HG03469 (cell line): ENCODE measurements around the gene SLC25A47.
"Not testable (repeated sequence)": the region's sequence is repeated elsewhere in the genome, so short reads cannot be mapped to it uniquely, and the experiment has no call there.

Experiments used
- ATAC-seq: cut with Tn5 transposase; IDR thresholded peaks from one replicate; pipeline ENCODE4 v1.9.1; 2021; ENCODE audit warnings: mild to moderate bottlenecking, moderate library complexity, moderate number of reproducible peaks; ENCODE audit not compliant: unreplicated experiment

The SLC25A47 gene

GRCh38 chr14:100289916-100290606 is 33.1 kb upstream of the SLC25A47 start:
- ATAC-seq = no peak

- ATAC-seq = no peak
Observed at GRCh38 chr14:100290607-100291304, 32.4 kb upstream of the SLC25A47 start.

DNA sequence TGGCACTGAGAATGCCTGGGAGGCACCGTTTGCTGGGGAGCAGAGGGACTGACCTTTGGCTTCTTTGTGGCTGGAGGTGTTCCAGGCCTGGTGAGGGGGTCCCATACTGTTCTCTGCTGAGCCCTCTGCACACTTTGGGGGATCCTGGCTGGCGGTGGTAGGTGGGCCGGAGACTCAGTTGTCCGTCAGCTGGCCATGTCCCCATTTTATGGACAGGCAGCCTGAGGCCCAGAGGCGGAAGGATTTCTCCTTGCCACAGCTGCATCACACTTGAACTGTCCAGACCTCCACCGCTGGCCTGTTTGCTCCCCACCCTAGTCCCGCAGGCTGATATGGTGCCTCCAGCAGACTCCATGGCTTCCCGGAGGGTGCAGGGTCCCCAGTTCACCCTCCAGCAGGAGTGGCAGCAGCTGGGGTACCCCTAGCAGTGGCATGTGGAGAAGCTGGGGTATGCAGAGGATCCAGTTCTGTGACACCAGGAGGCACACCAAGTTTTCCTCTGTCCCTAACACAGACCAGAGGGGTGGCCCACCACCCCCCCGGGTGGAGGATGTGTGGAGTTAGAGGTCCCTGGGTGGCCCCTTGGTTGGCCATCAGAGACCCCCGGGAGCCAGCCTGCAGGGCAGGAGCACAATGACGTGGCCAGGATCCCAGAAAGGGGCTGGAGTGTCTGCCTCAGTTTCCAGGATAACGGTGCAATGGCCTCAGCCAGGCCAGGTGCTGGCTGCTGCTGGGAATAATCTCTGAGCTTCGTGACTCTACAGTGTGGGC is 31.6 kb upstream of the SLC25A47 start:
- ATAC-seq = no peak

DNA sequence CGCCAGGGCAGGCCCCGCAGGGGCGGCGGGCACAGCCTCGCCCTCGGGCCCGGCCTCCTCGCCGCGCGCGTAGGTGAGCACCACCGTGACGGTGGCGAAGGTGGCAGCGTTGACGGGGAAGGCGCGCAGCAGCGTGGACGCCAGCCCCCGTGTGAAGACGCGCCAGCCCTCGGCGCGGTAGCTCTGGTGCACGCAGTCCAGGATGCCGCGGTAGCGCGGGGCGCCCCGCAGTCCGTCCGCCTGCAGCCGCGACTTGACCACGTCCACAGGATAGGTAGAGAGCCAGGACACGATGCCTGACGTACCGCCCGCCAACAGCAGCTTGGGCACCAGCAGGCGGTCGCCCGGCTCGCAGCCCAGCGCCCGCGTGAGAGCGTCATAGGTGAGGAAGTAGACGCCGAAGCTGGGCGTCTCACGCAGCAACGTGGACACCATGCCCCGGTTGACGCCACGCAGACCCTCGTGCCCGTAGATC is 30.8 kb upstream of the SLC25A47 start:
- no peak for ATAC-seq

DNA sequence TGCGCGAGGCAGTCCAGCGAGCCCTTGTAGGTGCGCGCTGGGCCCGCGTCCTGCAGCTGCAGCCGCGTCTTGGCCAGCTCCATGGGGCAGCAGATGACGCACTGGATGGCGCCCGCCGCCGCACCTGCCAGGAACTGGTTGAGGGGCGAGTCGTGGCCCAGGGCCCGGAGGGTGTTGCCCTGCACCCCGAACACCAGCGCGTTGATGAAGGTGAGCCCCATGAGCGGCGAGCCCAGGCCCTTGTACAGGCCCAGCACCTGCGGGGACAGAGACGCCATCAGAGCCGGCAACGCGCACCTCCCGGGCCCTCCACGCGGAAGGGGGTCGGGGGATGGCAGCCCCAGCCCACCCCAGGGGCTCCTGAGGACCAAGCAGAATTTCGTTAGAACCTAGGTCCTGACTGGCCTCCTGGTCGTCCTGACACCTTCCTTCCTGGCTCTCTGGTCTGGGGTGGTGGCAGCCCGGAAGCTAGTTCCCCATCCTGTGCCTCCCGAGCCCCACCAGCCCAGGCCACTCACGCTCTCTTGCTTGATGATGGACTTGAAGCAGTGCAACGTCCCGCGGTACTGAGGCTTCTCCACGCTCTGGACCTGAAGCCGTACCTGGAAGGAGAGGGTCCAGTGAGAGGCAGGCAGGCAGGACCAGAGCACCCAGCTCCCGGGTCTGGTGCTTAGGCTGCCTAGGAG is 30.2 kb upstream of the SLC25A47 start:
- no peak for ATAC-seq

DNA sequence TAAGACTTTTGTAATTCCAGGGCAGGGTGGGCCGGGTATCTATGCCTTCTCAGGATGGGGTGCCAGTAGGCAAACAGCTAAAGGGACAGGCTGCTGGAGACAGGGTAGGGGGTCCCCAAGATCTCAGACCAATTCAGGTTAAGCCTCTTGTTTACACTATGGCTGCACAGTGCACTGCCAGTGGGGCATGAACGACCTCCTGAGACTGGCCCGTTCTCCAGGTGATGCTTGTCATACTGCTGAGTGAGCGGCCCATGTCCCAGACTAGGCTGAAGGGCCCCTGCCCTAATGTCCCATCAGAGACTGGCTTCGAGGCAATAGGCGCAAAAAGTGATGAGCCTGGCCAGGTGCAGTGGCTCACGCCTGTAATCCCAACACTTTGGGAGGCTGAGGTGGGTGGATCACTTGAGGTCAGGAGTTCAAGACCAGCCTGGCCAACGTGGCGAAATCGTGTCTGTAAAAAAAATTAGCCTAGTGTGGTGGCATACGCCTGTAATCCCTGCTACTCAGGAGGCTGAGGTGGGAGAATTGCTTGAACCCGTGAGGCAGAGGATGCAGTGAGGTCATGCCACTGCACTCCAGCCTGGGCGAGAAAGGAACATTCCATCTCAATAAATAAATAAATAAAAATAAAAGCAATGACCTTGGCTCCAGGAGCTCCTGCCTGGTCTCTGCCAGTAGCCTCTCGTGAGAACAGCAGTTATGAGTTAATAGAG is 29.5 kb upstream of the SLC25A47 start:
- no peak for ATAC-seq

DNA sequence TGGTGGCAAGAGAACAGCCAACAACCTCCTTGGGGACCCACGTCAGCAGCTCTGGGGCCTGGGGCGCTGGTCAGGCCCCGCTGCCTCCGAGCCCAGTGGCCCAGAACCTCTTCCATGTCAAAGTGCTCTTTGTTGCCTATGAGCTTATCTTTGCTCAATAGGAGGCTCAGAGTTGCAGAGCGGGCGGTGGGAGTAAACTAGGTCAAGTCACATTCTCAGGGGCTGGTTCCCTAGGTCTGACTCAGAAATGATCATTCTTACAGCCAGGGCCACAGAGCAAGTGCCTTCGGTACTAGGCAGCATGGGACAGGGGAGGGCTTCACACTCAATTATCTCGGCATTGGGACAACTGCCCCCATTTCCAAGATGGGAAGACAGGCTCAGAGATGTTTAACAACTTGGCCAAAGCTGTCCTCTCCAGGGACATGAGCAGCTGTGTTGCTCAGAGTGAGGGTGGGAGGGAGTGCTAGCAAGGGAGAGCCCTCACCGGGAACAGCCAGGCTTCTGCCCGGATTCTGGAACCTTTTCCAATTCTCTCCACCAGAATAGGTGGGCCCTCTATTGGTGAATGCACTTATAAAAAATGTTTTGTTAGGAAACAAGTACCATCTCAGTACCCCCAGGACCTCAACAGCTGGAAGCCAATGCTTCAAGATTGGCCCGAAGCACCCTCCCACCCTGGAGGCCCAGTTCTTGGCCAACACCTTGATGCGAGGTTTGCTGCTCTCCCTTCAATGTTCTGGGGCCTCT is 28.8 kb upstream of the SLC25A47 start:
- peak; percentile 28 for ATAC-seq

- ATAC-seq = no peak
Observed at GRCh38 chr14:100294963-100295330, 28.2 kb upstream of the SLC25A47 start.

DNA sequence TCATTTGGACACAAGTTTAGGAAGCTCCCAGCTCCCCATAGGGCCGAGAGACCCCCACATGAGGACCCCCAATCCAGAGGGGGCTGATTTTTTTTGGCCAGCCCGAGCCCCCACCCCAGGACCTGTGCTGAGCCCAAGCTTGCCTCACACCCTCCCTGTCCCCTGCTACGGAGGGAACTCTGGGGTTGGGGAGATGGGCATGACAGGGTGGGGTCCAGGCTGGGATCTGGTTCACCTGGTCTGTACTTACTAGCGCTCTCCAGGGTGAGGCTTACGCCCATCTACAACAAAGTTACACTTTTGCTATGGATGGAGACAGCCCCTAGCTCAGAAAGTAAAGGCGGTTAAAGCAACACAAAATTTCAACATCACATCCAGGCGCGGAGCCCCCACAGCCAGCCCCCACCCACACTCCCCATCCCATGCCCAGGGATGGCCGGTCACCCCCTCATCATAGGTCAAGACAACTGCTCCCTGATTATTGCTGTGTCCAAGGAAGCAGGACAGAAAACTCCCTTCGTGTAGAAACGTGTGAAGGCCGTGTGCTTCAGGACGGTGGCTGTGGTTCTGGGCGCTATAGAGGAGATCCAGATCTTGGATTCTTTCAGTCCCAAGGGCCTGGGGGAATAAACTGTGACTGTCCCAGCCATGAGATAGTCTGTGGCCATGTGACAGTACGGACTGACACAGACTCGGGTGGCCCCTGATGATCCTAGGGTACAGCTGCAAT is 27.6 kb upstream of the SLC25A47 start:
- no peak for ATAC-seq

- no peak for ATAC-seq
Observed at GRCh38 chr14:100296106-100296651, 27.0 kb upstream of the SLC25A47 start.

DNA sequence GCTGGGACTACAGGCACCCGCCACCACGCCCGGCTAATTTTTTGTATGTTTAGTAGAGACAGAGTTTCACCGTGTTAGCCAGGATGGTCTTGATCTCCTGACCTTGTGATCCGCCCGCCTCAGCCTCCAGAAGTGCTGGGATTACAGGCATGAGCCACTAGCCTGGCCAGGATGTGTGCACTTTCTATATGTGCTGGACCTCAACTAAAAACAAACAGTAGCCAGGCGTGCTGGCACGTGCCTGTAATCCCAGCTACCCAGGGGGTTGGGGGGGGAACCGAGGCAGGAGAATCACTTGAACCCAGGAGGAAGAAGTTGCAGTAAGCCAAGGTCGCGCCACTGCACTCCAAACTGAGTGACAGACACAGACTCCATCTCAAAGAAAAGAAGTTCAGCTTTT is 26.4 kb upstream of the SLC25A47 start:
- not testable (repeated sequence) for ATAC-seq

DNA sequence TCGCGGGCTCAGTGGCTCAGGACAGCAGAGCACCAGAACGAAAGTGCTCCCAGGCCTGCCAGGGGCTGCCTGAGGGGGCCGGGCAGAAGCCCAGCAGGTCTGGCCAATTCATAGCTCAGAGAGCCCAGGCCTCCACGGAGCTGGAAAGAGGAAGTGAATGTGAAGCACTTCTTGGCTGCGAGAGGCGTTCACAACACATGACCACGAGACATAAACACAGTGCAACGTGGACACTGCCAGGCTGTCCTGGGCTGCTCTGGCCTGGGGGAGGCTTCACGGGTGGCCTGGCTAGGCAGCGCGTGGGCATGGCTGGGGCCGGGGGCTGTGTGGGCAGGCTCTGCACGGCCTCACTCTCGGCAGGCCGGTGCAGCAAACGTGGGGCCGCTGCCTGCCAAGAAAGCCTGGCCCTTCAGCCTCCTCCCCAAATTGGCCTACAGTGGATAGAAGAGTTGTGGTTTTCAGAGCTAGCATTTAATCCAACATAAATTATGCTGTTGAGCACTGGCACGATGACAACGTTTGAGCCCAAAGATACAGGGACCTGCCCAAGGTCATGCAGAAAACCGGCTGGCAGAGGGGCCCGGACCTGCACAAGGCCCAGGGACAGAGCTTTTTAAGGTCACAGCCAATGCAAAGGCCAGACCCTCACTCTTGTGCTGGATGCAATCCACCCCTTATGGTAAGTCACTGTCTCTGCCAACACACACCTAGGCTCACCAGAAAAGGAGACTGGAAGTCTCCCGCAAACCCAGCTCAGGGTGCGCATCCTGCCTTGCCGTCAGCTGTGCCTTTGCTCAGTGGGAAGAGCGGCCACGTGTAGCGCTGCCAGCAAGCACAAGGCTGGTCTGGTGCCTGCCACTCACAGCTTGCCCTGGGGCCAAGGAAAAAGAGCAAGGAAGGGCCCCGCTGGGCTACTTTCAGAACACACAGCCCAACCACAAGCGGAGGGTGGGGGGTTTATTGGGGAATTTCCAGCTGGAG is 25.5 kb upstream of the SLC25A47 start:
- ATAC-seq = peak; percentile 75

- ATAC-seq = no peak
Observed at GRCh38 chr14:100298551-100299237, 24.4 kb upstream of the SLC25A47 start.

- ATAC-seq = no peak
Observed at GRCh38 chr14:100299238-100299560, 23.9 kb upstream of the SLC25A47 start.

GRCh38 chr14:100302616-100303015 is 20.5 kb upstream of the SLC25A47 start:
- ATAC-seq = no peak

- no peak for ATAC-seq
Observed at GRCh38 chr14:100303179-100303578, 20.0 kb upstream of the SLC25A47 start.

DNA sequence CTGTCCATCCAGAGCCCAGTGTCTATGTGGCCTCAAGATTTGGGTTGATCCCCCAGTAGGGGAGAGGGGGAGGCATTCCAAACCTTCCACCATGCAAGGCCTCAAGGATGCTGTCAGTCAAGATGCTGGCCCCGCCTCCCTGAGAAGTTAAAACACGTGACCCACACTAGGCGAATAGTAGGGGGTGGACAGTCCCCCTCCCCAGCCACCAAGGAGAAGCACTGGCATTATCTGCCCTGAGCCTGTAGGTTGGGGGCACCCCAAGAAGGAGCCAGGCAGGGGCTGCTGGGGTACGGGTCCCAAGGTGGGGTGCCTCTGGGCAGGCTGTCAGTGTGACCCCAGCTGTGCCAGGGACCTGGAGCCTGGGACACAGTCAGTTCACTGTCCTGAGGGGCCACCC is 19.2 kb upstream of the SLC25A47 start:
- ATAC-seq = no peak
